ENCODE measurements around the gene UBE2J1.

DNA sequence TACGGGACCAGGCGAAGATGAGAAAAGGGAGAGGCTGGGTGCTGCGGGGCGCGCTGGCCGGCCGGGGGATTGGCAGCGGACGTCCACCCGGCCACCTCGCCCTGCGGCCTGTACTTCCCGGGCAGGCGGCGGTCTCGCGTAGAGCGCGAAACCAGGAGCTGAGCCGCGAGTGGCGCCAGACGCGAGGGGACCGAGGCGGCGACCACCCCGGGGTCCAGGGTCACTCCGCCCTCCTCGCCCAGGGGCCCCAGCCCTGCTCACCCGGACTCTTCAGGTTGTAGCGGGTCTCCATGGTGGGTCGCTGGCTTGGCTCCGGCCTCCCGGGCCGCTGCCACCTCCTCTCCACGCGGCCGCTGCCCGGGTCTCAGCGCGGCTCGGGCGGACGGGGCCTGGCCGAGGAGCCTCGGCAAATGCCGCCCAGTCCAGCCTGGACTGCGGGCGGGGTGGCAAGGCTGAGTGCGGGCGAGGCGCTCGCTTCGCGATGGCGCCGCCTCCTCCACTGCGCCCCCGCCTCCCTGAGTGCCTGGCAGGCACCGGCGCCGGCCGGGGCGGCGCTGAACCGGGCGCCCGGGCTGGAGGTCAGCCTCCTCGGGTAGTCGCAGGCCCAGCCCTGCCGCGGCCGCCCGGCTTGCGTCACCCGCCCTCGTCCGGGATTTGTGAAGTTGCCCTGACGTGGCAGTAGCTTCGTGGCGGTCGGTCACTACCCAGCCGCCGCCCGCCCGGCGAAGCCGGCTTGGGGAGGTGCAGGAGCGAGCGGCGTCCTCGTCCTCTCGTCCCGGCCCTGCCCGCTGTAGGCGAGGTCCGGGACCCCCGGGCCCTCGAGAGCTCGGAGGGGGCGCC, at the start of gene UBE2J1:
- TF ChIP-seq, protein P1, sequence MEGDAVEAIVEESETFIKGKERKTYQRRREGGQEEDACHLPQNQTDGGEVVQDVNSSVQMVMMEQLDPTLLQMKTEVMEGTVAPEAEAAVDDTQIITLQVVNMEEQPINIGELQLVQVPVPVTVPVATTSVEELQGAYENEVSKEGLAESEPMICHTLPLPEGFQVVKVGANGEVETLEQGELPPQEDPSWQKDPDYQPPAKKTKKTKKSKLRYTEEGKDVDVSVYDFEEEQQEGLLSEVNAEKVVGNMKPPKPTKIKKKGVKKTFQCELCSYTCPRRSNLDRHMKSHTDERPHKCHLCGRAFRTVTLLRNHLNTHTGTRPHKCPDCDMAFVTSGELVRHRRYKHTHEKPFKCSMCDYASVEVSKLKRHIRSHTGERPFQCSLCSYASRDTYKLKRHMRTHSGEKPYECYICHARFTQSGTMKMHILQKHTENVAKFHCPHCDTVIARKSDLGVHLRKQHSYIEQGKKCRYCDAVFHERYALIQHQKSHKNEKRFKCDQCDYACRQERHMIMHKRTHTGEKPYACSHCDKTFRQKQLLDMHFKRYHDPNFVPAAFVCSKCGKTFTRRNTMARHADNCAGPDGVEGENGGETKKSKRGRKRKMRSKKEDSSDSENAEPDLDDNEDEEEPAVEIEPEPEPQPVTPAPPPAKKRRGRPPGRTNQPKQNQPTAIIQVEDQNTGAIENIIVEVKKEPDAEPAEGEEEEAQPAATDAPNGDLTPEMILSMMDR (conservative IDR thresholded peaks at IDR 0.05): no peak
- peak; percentile 88 for TF ChIP-seq ZFX (IDR thresholded peaks at IDR 0.05)

Measured in C4-2B (cell line).